Pancreas (tissue), 10 donors: ENCODE results near the gene SORCS3. TPM values are rescaled to one million over a fixed set of nuclear protein-coding genes. Genes with fewer than 3 reads are reported as not detected.

Source experiments
- ATAC-seq, 4 donors: fragments of 200-7000 bp; cut with Tn5 transposase; one replicate each; pipeline versions ENCODE4 v1.8.0 to v1.9.1; 2020; ENCODE audit warnings: mild to moderate bottlenecking in 4 of 4, moderate library complexity in 4 of 4
- DNase-seq, 6 donors: peaks; one replicate each; pipeline ENCODE4 v3.0.0-alpha.2; 2020
- FAIRE-seq: peaks from 2 replicates; lab custom pipeline; 2012; peaks lifted over from hg19 to GRCh38; lab: Jason Lieb, UNC
- H3K27ac ChIP-seq, 4 donors: fragments of 200-600 bp; sonication (generic); 1 replicate in 3 of 4; 2 replicates in 1 of 4; pipeline versions ENCODE4 v1.5.0 to v1.8.0; 2020
- H3K27me3 ChIP-seq, 4 donors: fragments of 200-600 bp; one replicate each; pipeline ENCODE4 v1.8.0; 2021
- H3K36me3 ChIP-seq, 3 donors: fragments of 200-600 bp; sonication (generic) in 1 of 3; one replicate each; pipeline versions ENCODE4 v1.5.0 to v1.8.0; 2020 to 2021
- H3K4me1 ChIP-seq, 3 donors: fragments of 200-600 bp; one replicate each; pipeline ENCODE4 v1.8.0; 2021
- H3K4me3 ChIP-seq, 4 donors: fragments of 200-600 bp; sonication (generic) in 2 of 4; one replicate each; pipeline versions ENCODE4 v1.5.0 to v1.8.0; 2020 to 2021
- H3K9me3 ChIP-seq, 4 donors: fragments of 200-600 bp; one replicate each; pipeline ENCODE4 v1.8.0; 2021
- CTCF ChIP-seq, 4 donors: fragments of 200-600 bp; sonication (generic) in 3 of 4; IDR thresholded peaks; one replicate each; pipeline versions ENCODE4 v1.5.0 to v1.8.0; 2021; ENCODE audit warnings: antibody characterized with exemption in 4 of 4
- WGBS, 2 donors: extraction: QIAGEN DNeasy Blood & Tissue Kit; methylation state at CpG; one replicate each; pipeline ENCODE4 v1.1.7; 2013; 5-methylcytosine and 5-hydroxymethylcytosine counted together
- intact Hi-C, 3 donors: fragments of 100-400 bp; cut with DNase I; formaldehyde crosslinking; loops; one replicate each; pipeline versions ENCODE4 v1.11.1 to v1.14.2; 2022
- polyA plus RNA-seq, 2 donors: library from polyadenylated mRNA; stranded (reverse); fragments of 200-250 nt; gene quantifications; one replicate each; pipeline ENCODE4 v1.2.3, GENCODE V29; 2013
- total RNA-seq, 6 donors: library from RNA; stranded (reverse); fragmentation: NEBNext Ultra II Directional in 4 of 6; extraction: Animal tissue kit (Norgen Biotek cat#: 25700) in 4 of 6; gene quantifications; one replicate each; pipeline versions ENCODE4 v1.2.1 to v1.2.4, GENCODE V29; 2021 to 2023
- donor health status: healthy with polysubstance abuse.
- donor health status: DM: no; HTN: no; CAD: no; lungs with moderate emphysema.
- donor health status: DM: no; HTN: no; CAD: no.
- donor health status: control.
- donor health status: control.
- donor health status: Bipolar disorder and iron deficiency.
- donor health status: DM: yes; HTN: yes; CAD: no.
- donor health status: DM: no; HTN: no; CAD: no.
- donor health status: DM: no; HTN: no; CAD: no.
- donor health status: DM: yes; HTN: yes; CAD: no.

SORCS3 gene
- total and polyA plus RNA-seq, 8 donors, result 0.02 TPM; not detected in 7

DNA sequence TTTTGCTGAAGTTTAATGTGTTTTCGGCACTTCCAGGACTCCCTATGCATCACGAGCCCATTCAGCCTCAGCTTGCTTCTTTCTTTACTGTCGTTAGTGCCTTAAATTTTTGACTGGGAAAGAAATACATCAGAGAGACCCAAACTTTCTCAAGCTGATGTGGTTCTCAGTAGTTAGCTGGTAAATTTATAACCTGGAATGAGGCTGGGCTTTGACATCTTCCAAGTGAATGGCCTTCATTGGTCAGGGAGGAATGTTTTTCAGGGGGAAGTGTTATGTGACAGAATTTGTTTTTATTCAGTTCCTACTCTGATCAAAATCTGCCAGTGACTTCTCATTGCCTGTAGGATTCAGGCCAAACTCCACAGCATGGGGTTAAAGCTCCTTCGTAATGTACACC is 296.9 kb downstream of the SORCS3 start:
- Histone ChIP-seq H3K4me1 (no peaks in the 10 kb centered on the region), H3K4me3 (no peak overlapping the region), H3K9me3 (no peaks in the 10 kb centered on the region), H3K27me3 (no peaks in the 10 kb centered on the region), H3K36me3 (no peaks in the 10 kb centered on the region), H3K27ac (no peak overlapping the region)
- DNase-seq (no peak), FAIRE-seq (no peak), ATAC-seq (peak in 1 of 4 donors; percentile 9)
- TF ChIP-seq CTCF (IDR thresholded peaks at IDR 0.05), result no peak
- 63 to 67% methylated on average over 4 of the region's 4 CpGs for WGBS, 2 donors
- intact Hi-C loops, result no loop called here

GRCh38 chr10:104941662-104942061 is 300.6 kb downstream of the SORCS3 start:
- H3K27ac ChIP-seq, result no peak overlapping the region
- TF ChIP-seq CTCF (IDR thresholded peaks at IDR 0.05), result no peak
- no peaks in the 10 kb centered on the region for H3K9me3 ChIP-seq
- DNase-seq (no peak), ATAC-seq (no peak), FAIRE-seq (no peak)
- H3K4me1 ChIP-seq, result no peaks in the 10 kb centered on the region
- intact Hi-C loops, result no loop called here
- H3K4me3 ChIP-seq, result no peak overlapping the region
- no peaks in the 10 kb centered on the region for H3K36me3 ChIP-seq
- H3K27me3 ChIP-seq, result no peaks in the 10 kb centered on the region

GRCh38 chr10:104947314-104947713 is 306.2 kb downstream of the SORCS3 start:
- FAIRE-seq, result no peak
- Histone ChIP-seq H3K4me1 (no peaks in the 10 kb centered on the region), H3K4me3 (no peak overlapping the region), H3K27ac (no peak overlapping the region), H3K9me3 (no peaks in the 10 kb centered on the region), H3K36me3 (no peaks in the 10 kb centered on the region), H3K27me3 (no peaks in the 10 kb centered on the region)
- intact Hi-C loops, result no loop called here
- TF ChIP-seq CTCF (IDR thresholded peaks at IDR 0.05), result no peak
- DNase-seq, result no peak
- ATAC-seq, result no peak
- WGBS, 2 donors, result 75 to 87% methylated on average over 9 of the region's 9 CpGs

DNA sequence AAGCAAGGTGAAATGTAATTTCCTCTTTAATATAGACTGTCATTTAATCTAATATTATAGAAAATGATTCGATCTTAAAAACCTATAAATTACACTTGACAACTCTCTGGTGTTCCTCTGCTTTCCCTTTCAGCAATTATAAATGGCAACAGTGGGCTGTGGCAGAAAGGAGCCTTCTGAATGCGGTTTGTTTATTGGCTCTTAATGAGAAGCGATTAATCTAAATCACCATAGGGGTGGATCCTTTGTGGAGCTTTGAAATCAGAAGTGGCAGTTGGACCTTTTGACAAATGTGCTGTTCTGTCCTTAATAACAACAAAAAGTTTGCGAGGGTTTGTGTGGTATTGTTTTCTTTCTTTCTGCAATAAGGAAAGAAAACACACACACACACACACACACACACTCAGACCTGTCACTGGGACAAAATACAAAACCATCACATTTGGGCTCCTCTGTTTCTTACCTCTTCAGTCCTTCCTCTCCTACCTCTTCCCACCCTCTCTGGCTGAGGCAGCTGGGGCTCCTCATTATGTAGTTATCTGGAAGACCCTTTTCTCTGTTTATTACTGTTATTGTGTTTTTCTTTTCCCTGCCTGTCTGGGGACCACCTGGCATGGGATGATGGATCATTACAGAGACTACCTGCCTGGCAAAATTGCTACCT is 316.2 kb downstream of the SORCS3 start:
- 56 to 57% methylated on average over 4 of the region's 4 CpGs for WGBS, 2 donors

More for the DNA sequence above, 316.2 kb downstream of the SORCS3 start:
- DNase-seq (no peak), ATAC-seq (no peak), FAIRE-seq (no peak)
- intact Hi-C loops, result no loop called here
- Histone ChIP-seq H3K27ac (no peak overlapping the region), H3K4me3 (no peak overlapping the region), H3K36me3 (no peaks in the 10 kb centered on the region), H3K27me3 (no peaks in the 10 kb centered on the region), H3K4me1 (no peaks in the 10 kb centered on the region), H3K9me3 (no peaks in the 10 kb centered on the region)
- TF ChIP-seq CTCF (IDR thresholded peaks at IDR 0.05), result no peak
